Neuronal stem cell (in vitro differentiated cells): Measurements from ENCODE around the gene PCK1.

Source experiments
- DNase-seq: peaks from one replicate; pipeline ENCODE4 v3.0.0-alpha.2; 2013; ENCODE audit warnings: low spot score
- H2AFZ ChIP-seq: one replicate; pipeline ENCODE4 v1.6.1; 2013; ENCODE audit warnings: mild to moderate bottlenecking, low read length, inconsistent platforms
- H2AK5ac ChIP-seq: 2 replicates; pipeline ENCODE4 v1.6.1; 2013; ENCODE audit warnings: low read depth, mild to moderate bottlenecking, inconsistent platforms, low read length, moderate library complexity, mixed read lengths
- H2BK120ac ChIP-seq: 2 replicates; pipeline ENCODE4 v1.6.1; 2013; ENCODE audit warnings: low read depth, mild to moderate bottlenecking, inconsistent platforms, low read length, moderate library complexity, mixed read lengths
- H2BK12ac ChIP-seq: one replicate; pipeline ENCODE4 v1.6.1; 2013; ENCODE audit warnings: low read length, inconsistent platforms
- H2BK15ac ChIP-seq: 2 replicates; pipeline ENCODE4 v1.6.1; 2013; ENCODE audit warnings: mild to moderate bottlenecking, low read length, inconsistent platforms, mixed read lengths
- H2BK5ac ChIP-seq: one replicate; pipeline ENCODE4 v1.6.1; 2013; ENCODE audit warnings: inconsistent platforms, mild to moderate bottlenecking, low read length, moderate library complexity
- H3K14ac ChIP-seq: one replicate; pipeline ENCODE4 v1.6.1; 2013; ENCODE audit warnings: low read length, inconsistent platforms
- H3K18ac ChIP-seq: 2 replicates; pipeline ENCODE4 v1.6.1; 2013; ENCODE audit warnings: low read length, inconsistent platforms
- H3K23ac ChIP-seq: 2 replicates; pipeline ENCODE4 v1.6.1; 2013; ENCODE audit warnings: low read depth, mild to moderate bottlenecking, mixed read lengths, low read length, inconsistent platforms; ENCODE audit not compliant: poor library complexity
- H3K27ac ChIP-seq: replicated peaks from 3 replicates; pipeline ENCODE4 v1.5.1; 2013; ENCODE audit warnings: low read length, inconsistent platforms
- H3K27me3 ChIP-seq, 3 experiments: 2 replicates each; pipeline ENCODE4 v1.6.1; 2013; ENCODE audit warnings: low read length in 3 of 3, mild to moderate bottlenecking in 2 of 3, inconsistent platforms in 1 of 3, low read depth in 1 of 3, mixed read lengths in 1 of 3, moderate library complexity in 1 of 3; ENCODE audit not compliant: control insufficient read depth in 3 of 3, insufficient read depth in 3 of 3
- H3K36me3 ChIP-seq, 2 donors: replicated peaks in 1 of 2; 2 replicates each; pipeline ENCODE4 v1.6.1; 2013; ENCODE audit warnings: low read length in 2 of 2; ENCODE audit not compliant: control insufficient read depth in 2 of 2, insufficient read depth in 2 of 2
- H3K4ac ChIP-seq: 2 replicates; pipeline ENCODE4 v1.6.1; 2013; ENCODE audit warnings: inconsistent platforms, mild to moderate bottlenecking, low read length, moderate library complexity
- H3K4me1 ChIP-seq, 2 donors: 1 replicate in 1 of 2; 2 replicates in 1 of 2; pipeline ENCODE4 v1.6.1; 2013; ENCODE audit warnings: low read length in 2 of 2, low read depth in 1 of 2; ENCODE audit not compliant: control insufficient read depth in 2 of 2, insufficient read depth in 1 of 2
- H3K4me2 ChIP-seq: one replicate; pipeline ENCODE4 v1.6.1; 2013; ENCODE audit warnings: mild to moderate bottlenecking, low read length, inconsistent platforms; ENCODE audit not compliant: insufficient read depth, poor library complexity, severe bottlenecking
- H3K4me3 ChIP-seq, 2 donors: 2 replicates each; pipeline ENCODE4 v1.5.1; 2013; ENCODE audit warnings: low read length in 2 of 2, mild to moderate bottlenecking in 2 of 2, inconsistent platforms in 1 of 2, moderate library complexity in 1 of 2
- H3K79me1 ChIP-seq: one replicate; pipeline ENCODE4 v1.6.1; 2013; ENCODE audit warnings: low read depth, mild to moderate bottlenecking, inconsistent platforms, low read length, moderate library complexity
- H3K9ac ChIP-seq: one replicate; pipeline ENCODE4 v1.6.1; 2013; ENCODE audit warnings: mild to moderate bottlenecking, low read depth, low read length, inconsistent platforms; ENCODE audit not compliant: poor library complexity
- H3K9me3 ChIP-seq, 2 donors: replicated peaks in 1 of 2; 2 replicates each; pipeline versions ENCODE3 to v1.6.1; 2013; ENCODE audit warnings: low read length in 2 of 2, mild to moderate bottlenecking in 2 of 2, inconsistent platforms in 1 of 2, low read depth in 1 of 2, mixed read lengths in 1 of 2, moderate library complexity in 1 of 2; ENCODE audit not compliant: control insufficient read depth in 2 of 2, insufficient read depth in 1 of 2
- H4K8ac ChIP-seq: one replicate; pipeline ENCODE4 v1.6.1; 2013; ENCODE audit warnings: low read depth, mild to moderate bottlenecking, inconsistent platforms, low read length, moderate library complexity
- H4K91ac ChIP-seq: one replicate; pipeline ENCODE4 v1.6.1; 2013; ENCODE audit warnings: low read length, low read depth, mild to moderate bottlenecking, inconsistent platforms; ENCODE audit not compliant: poor library complexity
- WGBS, 2 donors: extraction: QIAGEN DNeasy Blood & Tissue Kit; methylation state at CpG; one replicate each; pipeline ENCODE4 v1.1.7; 2013; ENCODE audit warnings: missing lambda C conversion rate in 2 of 2, mixed read lengths in 1 of 2; ENCODE audit not compliant: insufficient read length in 2 of 2, insufficient replicate concordance in 1 of 2; ENCODE audit errors: extremely low coverage in 2 of 2; 5-methylcytosine and 5-hydroxymethylcytosine counted together

Gene PCK1

GRCh38 chr20:57526885-57527460 lies 33.9 kb upstream of the PCK1 start:
- no peak for DNase-seq
- Histone ChIP-seq H3K4ac (no peak overlapping the region), H2BK5ac (no peak overlapping the region)

GRCh38 chr20:57527728-57528127 lies 33.2 kb upstream of the PCK1 start:
- WGBS, 2 donors = no CpG with 5 or more reads among the region's 6 CpGs
- no peak for DNase-seq

More at GRCh38 chr20:57526885-57527460, 33.9 kb upstream of the PCK1 start:
- H3K4me1 ChIP-seq = peaks cover 0 to 2% of the 10 kb centered on the region in 2 donors
- peaks cover 2% of the 10 kb centered on the region for H3K79me1 ChIP-seq
- H3K9ac ChIP-seq = no peak overlapping the region
- H2BK12ac ChIP-seq = no peak overlapping the region
- H3K4me3 ChIP-seq = no peak overlapping the region
- peak overlapping the region; percentile 49 for H3K18ac ChIP-seq
- peaks cover 0 to 20% (median 0%) of the 10 kb centered on the region in 3 experiments for H3K27me3 ChIP-seq
- H3K27ac ChIP-seq = no peak overlapping the region
- H4K8ac ChIP-seq = peak overlapping the region; percentile 93
- no peaks in the 10 kb centered on the region for H3K9me3 ChIP-seq
- no peak overlapping the region for H3K14ac ChIP-seq
- H2BK15ac ChIP-seq = no peak overlapping the region
- H2AK5ac ChIP-seq = peak overlapping the region; percentile 72
- H2BK120ac ChIP-seq = no peak overlapping the region
- H3K36me3 ChIP-seq = no peaks in the 10 kb centered on the region
- peak overlapping the region; percentile 81 for H4K91ac ChIP-seq
- no CpG with 5 or more reads among the region's 19 CpGs for WGBS, 2 donors
- no peak overlapping the region for H3K23ac ChIP-seq
- no peak overlapping the region for H2AFZ ChIP-seq
- H3K4me2 ChIP-seq = no peak overlapping the region

GRCh38 chr20:57528148-57528547 lies 32.8 kb upstream of the PCK1 start:
- no peak overlapping the region for H4K91ac ChIP-seq

More at GRCh38 chr20:57527728-57528127, 33.2 kb upstream of the PCK1 start:
- H3K14ac ChIP-seq = no peak overlapping the region
- no peak overlapping the region for H2AFZ ChIP-seq
- peaks cover 0 to 2% of the 10 kb centered on the region in 2 donors for H3K4me1 ChIP-seq
- peaks cover 0 to 15% (median 0%) of the 10 kb centered on the region in 3 experiments for H3K27me3 ChIP-seq
- no peak overlapping the region for H3K27ac ChIP-seq
- H2BK15ac ChIP-seq = no peak overlapping the region
- no peak overlapping the region for H2BK120ac ChIP-seq
- H3K4me2 ChIP-seq = no peak overlapping the region
- no peaks in the 10 kb centered on the region for H3K36me3 ChIP-seq
- no peak overlapping the region for H4K8ac ChIP-seq
- no peak overlapping the region for H4K91ac ChIP-seq
- no peak overlapping the region for H3K4me3 ChIP-seq
- H2BK5ac ChIP-seq = no peak overlapping the region
- H3K9me3 ChIP-seq = no peaks in the 10 kb centered on the region
- no peak overlapping the region for H3K18ac ChIP-seq
- H2BK12ac ChIP-seq = no peak overlapping the region
- no peak overlapping the region for H3K4ac ChIP-seq
- H3K79me1 ChIP-seq = peaks cover 2% of the 10 kb centered on the region
- no peak overlapping the region for H3K9ac ChIP-seq
- no peak overlapping the region for H3K23ac ChIP-seq
- no peak overlapping the region for H2AK5ac ChIP-seq

GRCh38 chr20:57529160-57529585 lies 31.7 kb upstream of the PCK1 start:
- Histone ChIP-seq H2AK5ac (no peak overlapping the region), H4K91ac (no peak overlapping the region), H3K27ac (no peak overlapping the region), H3K4me3 (no peak overlapping the region), H2BK5ac (no peak overlapping the region), H3K9me3 (peaks cover 0 to 3% of the 10 kb centered on the region in 2 donors), H3K23ac (no peak overlapping the region), H3K4me1 (peaks cover 0 to 2% of the 10 kb centered on the region in 2 donors), H2BK12ac (no peak overlapping the region), H3K36me3 (no peaks in the 10 kb centered on the region), H3K4ac (no peak overlapping the region), H3K4me2 (no peak overlapping the region), H3K27me3 (peaks cover 0 to 11% (median 0%) of the 10 kb centered on the region in 3 experiments), H3K9ac (no peak overlapping the region), H3K79me1 (peaks cover 2% of the 10 kb centered on the region), H2BK15ac (no peak overlapping the region), H2AFZ (no peak overlapping the region), H3K18ac (no peak overlapping the region), H3K14ac (no peak overlapping the region), H4K8ac (no peak overlapping the region), H2BK120ac (no peak overlapping the region)
- no peak for DNase-seq
- WGBS, 2 donors = no CpG with 5 or more reads among the region's 8 CpGs

More at GRCh38 chr20:57528148-57528547, 32.8 kb upstream of the PCK1 start:
- H3K27ac ChIP-seq = no peak overlapping the region
- WGBS, 2 donors = no CpG with 5 or more reads among the region's 4 CpGs
- no peak overlapping the region for H2AFZ ChIP-seq
- no peak overlapping the region for H3K4ac ChIP-seq
- H2BK120ac ChIP-seq = no peak overlapping the region
- H3K14ac ChIP-seq = no peak overlapping the region
- DNase-seq = no peak
- H3K79me1 ChIP-seq = peaks cover 2% of the 10 kb centered on the region
- no peak overlapping the region for H3K18ac ChIP-seq
- no peak overlapping the region for H2BK15ac ChIP-seq
- H3K9ac ChIP-seq = no peak overlapping the region
- no peak overlapping the region for H4K8ac ChIP-seq
- H3K36me3 ChIP-seq = no peaks in the 10 kb centered on the region
- H2BK12ac ChIP-seq = no peak overlapping the region
- peaks cover 0 to 11% (median 0%) of the 10 kb centered on the region in 3 experiments for H3K27me3 ChIP-seq
- H3K4me1 ChIP-seq = peaks cover 0 to 2% of the 10 kb centered on the region in 2 donors
- no peaks in the 10 kb centered on the region for H3K9me3 ChIP-seq
- H2AK5ac ChIP-seq = no peak overlapping the region
- H3K4me3 ChIP-seq = no peak overlapping the region
- no peak overlapping the region for H3K4me2 ChIP-seq
- H2BK5ac ChIP-seq = no peak overlapping the region
- no peak overlapping the region for H3K23ac ChIP-seq
